Neural cell (in vitro differentiated cells): ENCODE measurements around the gene GRIK3.

Experiments
- CTCF ChIP-seq: fragments of 450-650 bp; IDR thresholded peaks from 2 replicates; pipeline ENCODE4 v1.5.1; 2014; ENCODE audit warnings: antibody characterized with exemption, mild to moderate bottlenecking, moderate library complexity; ENCODE audit not compliant: poor library complexity, severe bottlenecking
- POLR2AphosphoS5 ChIP-seq: IDR thresholded peaks from 2 replicates; pipeline ENCODE4 v1.6.1; 2012
- TAF1 ChIP-seq: IDR thresholded peaks from 2 replicates; pipeline ENCODE4 v1.6.1; 2012; ENCODE audit warnings: low read depth

GRCh38 chr1:36872126-36872754 lies 162.1 kb downstream of the GRIK3 start:
- TF ChIP-seq TAF1, result no peak
- no peak for TF ChIP-seq CTCF
- no peak for TF ChIP-seq POLR2AphosphoS5
